Lower leg skin (tissue), 4 donors: ENCODE measurements around the gene SCRT2. TPM values are rescaled to one million over a fixed set of nuclear protein-coding genes. Genes with fewer than 3 reads are reported as not detected.

ENCODE experiments used
- DNase-seq, 2 donors: peaks; one replicate each; pipeline ENCODE4 v3.0.0-alpha.2; 2019; ENCODE audit warnings: low spot score in 2 of 2
- H3K4me3 ChIP-seq: fragments of 200-600 bp; sonication (generic); 2 replicates; pipeline ENCODE4 v1.5.1; 2017; ENCODE audit warnings: mild to moderate bottlenecking, low read depth; ENCODE audit not compliant: poor library complexity, severe bottlenecking
- CTCF ChIP-seq, 3 donors: fragments of 450-650 bp; IDR thresholded peaks; one replicate each; pipeline ENCODE4 v1.5.1; 2016; ENCODE audit warnings: antibody characterized with exemption in 3 of 3, mild to moderate bottlenecking in 3 of 3, moderate library complexity in 2 of 3
- POLR2A ChIP-seq, 2 donors: fragments of 450-650 bp; IDR thresholded peaks; one replicate each; pipeline ENCODE4 v1.6.1; 2016 to 2017; ENCODE audit warnings: antibody characterized with exemption in 2 of 2, mild to moderate bottlenecking in 1 of 2, moderate library complexity in 1 of 2
- WGBS, 2 donors: methylation state at CpG; one replicate each; pipeline ENCODE4 v1.1.5; 2018; 5-methylcytosine and 5-hydroxymethylcytosine counted together
- intact Hi-C: fragments of 100-400 bp; cut with DNase I; formaldehyde crosslinking; loops from one replicate; pipeline ENCODE4 v1.15.0; 2023; ENCODE audit warnings: low total_unique reads
- total RNA-seq, 4 donors: library from RNA; depleted of rRNA; stranded (reverse); fragments of >200 nt; gene quantifications; one replicate each; pipeline ENCODE4 v1.1.0, GENCODE V29; 2016

The SCRT2 gene
- total RNA-seq, 4 donors from 2014 or later, result not detected

GRCh38 chr20:635028-635892 lies 40.3 kb downstream of the SCRT2 start:
- intact Hi-C loops, result loop anchor here (1.0 kb wide), 1 partner anchor 25 kb away; no protein-coding TSS in a partner anchor

GRCh38 chr20:634148-634925 lies 41.3 kb downstream of the SCRT2 start:
- 40 to 47% methylated on average over 14 of the region's 14 CpGs for WGBS, 2 donors
- intact Hi-C loops, result no loop called here
- no peak for DNase-seq
- TF ChIP-seq POLR2A (IDR thresholded peaks at IDR 0.05) (no peak), CTCF (IDR thresholded peaks at IDR 0.05) (no peak)
- no peak overlapping the region for H3K4me3 ChIP-seq

More at GRCh38 chr20:635028-635892, 40.3 kb downstream of the SCRT2 start:
- no peak for DNase-seq
- H3K4me3 ChIP-seq, result no peak overlapping the region
- 58 to 71% methylated on average over 9 of the region's 9 CpGs for WGBS, 2 donors
- TF ChIP-seq POLR2A (IDR thresholded peaks at IDR 0.05) (no peak), CTCF (IDR thresholded peaks at IDR 0.05) (no peak)

GRCh38 chr20:631101-631500 lies 44.5 kb downstream of the SCRT2 start:
- no peak for DNase-seq
- intact Hi-C loops, result no loop called here
- 37 to 45% methylated on average over 1 of the region's 1 CpG for WGBS, 2 donors
- TF ChIP-seq CTCF (IDR thresholded peaks at IDR 0.05) (no peak), POLR2A (IDR thresholded peaks at IDR 0.05) (no peak)
- no peak overlapping the region for H3K4me3 ChIP-seq

- no peak overlapping the region for H3K4me3 ChIP-seq
- intact Hi-C loops, result no loop called here
- no peak for TF ChIP-seq CTCF (IDR thresholded peaks at IDR 0.05)
- no peak for TF ChIP-seq POLR2A (IDR thresholded peaks at IDR 0.05)
- WGBS, 2 donors, result 63 to 66% methylated on average over 2 of the region's 2 CpGs
- DNase-seq, result no peak
These were observed 49.0 kb downstream of the SCRT2 start for GRCh38 chr20:626579-626978.

- TF ChIP-seq CTCF (IDR thresholded peaks at IDR 0.05) (no peak), POLR2A (IDR thresholded peaks at IDR 0.05) (no peak)
- intact Hi-C loops, result no loop called here
- WGBS, 2 donors, result 77 to 91% methylated on average over 4 of the region's 4 CpGs
- no peak overlapping the region for H3K4me3 ChIP-seq
- no peak for DNase-seq
These were observed 50.2 kb downstream of the SCRT2 start for GRCh38 chr20:625360-625932.
